Adrenal gland (tissue), 5 donors: ENCODE measurements around the gene ADGRA1.

ENCODE experiments used
- POLR2A ChIP-seq, 2 donors: fragments of 450-650 bp; IDR thresholded peaks; one replicate each; pipeline ENCODE4 v1.6.1; 2017; ENCODE audit warnings: antibody characterized with exemption in 2 of 2, mild to moderate bottlenecking in 2 of 2, moderate library complexity in 1 of 2
- TF ChIP-seq, protein P1 (sequence below), 6 experiments: fragments of 450-650 bp in 4 of 6; fragments of 200-600 bp in 2 of 6; sonication (generic) in 1 of 6; IDR thresholded peaks; 1 replicate in 5 of 6; 2 replicates in 1 of 6; pipeline versions ENCODE4 v1.5.1 to v1.8.0; 2016 to 2021; ENCODE audit warnings: antibody characterized with exemption in 6 of 6, mild to moderate bottlenecking in 2 of 6, moderate library complexity in 1 of 6
- donor health status: DM: no; HTN: no; CAD: no.

GRCh38 chr10:133128126-133129070, 40.7 kb downstream of the ADGRA1 start:
- TF ChIP-seq, protein P1, sequence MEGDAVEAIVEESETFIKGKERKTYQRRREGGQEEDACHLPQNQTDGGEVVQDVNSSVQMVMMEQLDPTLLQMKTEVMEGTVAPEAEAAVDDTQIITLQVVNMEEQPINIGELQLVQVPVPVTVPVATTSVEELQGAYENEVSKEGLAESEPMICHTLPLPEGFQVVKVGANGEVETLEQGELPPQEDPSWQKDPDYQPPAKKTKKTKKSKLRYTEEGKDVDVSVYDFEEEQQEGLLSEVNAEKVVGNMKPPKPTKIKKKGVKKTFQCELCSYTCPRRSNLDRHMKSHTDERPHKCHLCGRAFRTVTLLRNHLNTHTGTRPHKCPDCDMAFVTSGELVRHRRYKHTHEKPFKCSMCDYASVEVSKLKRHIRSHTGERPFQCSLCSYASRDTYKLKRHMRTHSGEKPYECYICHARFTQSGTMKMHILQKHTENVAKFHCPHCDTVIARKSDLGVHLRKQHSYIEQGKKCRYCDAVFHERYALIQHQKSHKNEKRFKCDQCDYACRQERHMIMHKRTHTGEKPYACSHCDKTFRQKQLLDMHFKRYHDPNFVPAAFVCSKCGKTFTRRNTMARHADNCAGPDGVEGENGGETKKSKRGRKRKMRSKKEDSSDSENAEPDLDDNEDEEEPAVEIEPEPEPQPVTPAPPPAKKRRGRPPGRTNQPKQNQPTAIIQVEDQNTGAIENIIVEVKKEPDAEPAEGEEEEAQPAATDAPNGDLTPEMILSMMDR (IDR thresholded peaks at IDR 0.05), result no peak
- no peak for TF ChIP-seq POLR2A (IDR thresholded peaks at IDR 0.05)
